H1 (cell line): ENCODE results near the gene CDC42EP3.

Experiments
- CHD2 ChIP-seq: IDR thresholded peaks from 2 replicates; pipeline ENCODE4 v1.6.1; 2012; ENCODE audit warnings: low read length, improper control_type of control experiment
- CTCF ChIP-seq, 3 experiments: IDR thresholded peaks; 1 replicate in 2 of 3; 2 replicates in 1 of 3; pipeline versions ENCODE4 v1.5.1 to v1.6.1; 2011; ENCODE audit warnings: low read length in 3 of 3, mild to moderate bottlenecking in 3 of 3, inconsistent platforms in 2 of 3, low read depth in 1 of 3, moderate library complexity in 1 of 3; ENCODE audit not compliant: insufficient read depth in 1 of 3; ENCODE audit errors: control extremely low read depth in 1 of 3
- JUND ChIP-seq: IDR thresholded peaks from 2 replicates; pipeline ENCODE4 v1.6.1; 2011; ENCODE audit warnings: mild to moderate bottlenecking, improper control_type of control experiment, low read length
- KDM5A ChIP-seq: fragments of 200-600 bp; IDR thresholded peaks from 2 replicates; pipeline ENCODE4 v1.7.1; 2012; ENCODE audit warnings: mild to moderate bottlenecking, low read length, inconsistent platforms, mixed read lengths
- MAX ChIP-seq: IDR thresholded peaks from 2 replicates; pipeline ENCODE4 v1.6.1; 2012; ENCODE audit warnings: inconsistent platforms
- NANOG ChIP-seq: IDR thresholded peaks from 2 replicates; pipeline ENCODE4 v1.6.1; 2011; ENCODE audit warnings: low read length, low read depth, mild to moderate bottlenecking, inconsistent platforms; ENCODE audit not compliant: insufficient read depth, poor library complexity, severe bottlenecking
- POLR2AphosphoS5 ChIP-seq: IDR thresholded peaks from 2 replicates; pipeline ENCODE4 v1.6.1; 2011; ENCODE audit warnings: low read depth, low read length
- RAD21 ChIP-seq, 2 experiments: IDR thresholded peaks in 1 of 2; conservative IDR thresholded peaks in 1 of 2; 2 replicates each; pipeline ENCODE4 v1.6.1; 2011; ENCODE audit warnings: low read depth in 2 of 2, low read length in 2 of 2, improper control_type of control experiment in 1 of 2, inconsistent platforms in 1 of 2, mild to moderate bottlenecking in 1 of 2, moderate library complexity in 1 of 2
- RFX5 ChIP-seq: IDR thresholded peaks from 2 replicates; pipeline ENCODE4 v1.6.1; 2011; ENCODE audit warnings: low read depth, low read length, improper control_type of control experiment, borderline replicate concordance
- TEAD4 ChIP-seq: IDR thresholded peaks from 2 replicates; pipeline ENCODE4 v1.6.1; 2012; ENCODE audit warnings: low read depth, low read length, inconsistent platforms, mixed read lengths

- no peak for TF ChIP-seq CTCF (IDR thresholded peaks at IDR 0.05; ENCODE audit: control extremely low read depth in 1 of 3, insufficient read depth in 1 of 3, low read depth in 1 of 3, low read length in 3 of 3)
- no peak for TF ChIP-seq RFX5
- no peak for TF ChIP-seq CHD2
- TF ChIP-seq POLR2AphosphoS5: no peak
- TF ChIP-seq KDM5A: no peak
- no peak for TF ChIP-seq RAD21 (IDR thresholded peaks at IDR 0.05 in 1 of 2, conservative IDR thresholded peaks at IDR 0.05 in 1 of 2; ENCODE audit: low read depth in 2 of 2, low read length in 2 of 2)
- no peak for TF ChIP-seq JUND
- no peak for TF ChIP-seq NANOG
- TF ChIP-seq MAX: no peak
- no peak for TF ChIP-seq TEAD4
Measured at GRCh38 chr2:37706334-37707183, 35.1 kb upstream of the CDC42EP3 start.
